ENCODE measurements around the gene HABP4.

The HABP4 gene

GRCh38 chr9:96436456-96437126 is 13.4 kb upstream of the HABP4 start:
- Histone ChIP-seq H3K79me2 (ENCODE audit: insufficient read depth, low read length) (no peaks in the 10 kb centered on the region), H3F3A (ENCODE audit: insufficient read depth, low read length) (no peaks in the 10 kb centered on the region), H3K4me3 (ENCODE audit: low read depth, low read length, poor library complexity, severe bottlenecking) (no peak overlapping the region), H3K9me3 (ENCODE audit: low read length) (0 out of 2 replicates have a peak, but pooled peaks cover 1% of the 10 kb centered on the region), H3K36me3 (ENCODE audit: insufficient read depth, low read length) (no peaks in the 10 kb centered on the region), H3K4me2 (ENCODE audit: low read length) (no peak overlapping the region), H3K27me3 (ENCODE audit: insufficient read depth, low read length) (no peaks in the 10 kb centered on the region), H3K4me1 (ENCODE audit: insufficient read depth, low read length, severe bottlenecking) (no peaks in the 10 kb centered on the region), H3K27ac (ENCODE audit: low read depth, low read length, poor library complexity, severe bottlenecking) (no peak overlapping the region), H3K9ac (ENCODE audit: low read length) (no peak overlapping the region), H3K9me2 (ENCODE audit: low read depth, low read length) (no peaks in the 10 kb centered on the region), H4K20me1 (ENCODE audit: insufficient read depth, low read length) (no peaks in the 10 kb centered on the region), H2AFZ (ENCODE audit: low read length) (no peak overlapping the region)
- TF ChIP-seq EZH2 (IDR thresholded peaks at IDR 0.05; ENCODE audit: borderline replicate concordance, low read length) = no peak
- TF ChIP-seq CTCF (IDR thresholded peaks at IDR 0.05; ENCODE audit: low read length) = no peak

GRCh38 chr9:96437454-96437853 is 12.5 kb upstream of the HABP4 start:
- Histone ChIP-seq H3F3A (ENCODE audit: insufficient read depth, low read length) (no peaks in the 10 kb centered on the region), H3K4me1 (ENCODE audit: insufficient read depth, low read length, severe bottlenecking) (no peaks in the 10 kb centered on the region), H3K36me3 (ENCODE audit: insufficient read depth, low read length) (no peaks in the 10 kb centered on the region), H3K9me2 (ENCODE audit: low read depth, low read length) (no peaks in the 10 kb centered on the region), H3K4me3 (ENCODE audit: low read depth, low read length, poor library complexity, severe bottlenecking) (no peak overlapping the region), H3K9me3 (ENCODE audit: low read length) (0 out of 2 replicates have a peak, but pooled peaks cover 2% of the 10 kb centered on the region), H4K20me1 (ENCODE audit: insufficient read depth, low read length) (no peaks in the 10 kb centered on the region), H3K9ac (ENCODE audit: low read length) (no peak overlapping the region), H3K4me2 (ENCODE audit: low read length) (no peak overlapping the region), H3K27me3 (ENCODE audit: insufficient read depth, low read length) (no peaks in the 10 kb centered on the region), H3K79me2 (ENCODE audit: insufficient read depth, low read length) (no peaks in the 10 kb centered on the region), H2AFZ (ENCODE audit: low read length) (no peak overlapping the region), H3K27ac (ENCODE audit: low read depth, low read length, poor library complexity, severe bottlenecking) (no peak overlapping the region)
- no peak for TF ChIP-seq CTCF (IDR thresholded peaks at IDR 0.05; ENCODE audit: low read length)
- no peak for TF ChIP-seq EZH2 (IDR thresholded peaks at IDR 0.05; ENCODE audit: borderline replicate concordance, low read length)

GRCh38 chr9:96440671-96441199 is 9.2 kb upstream of the HABP4 start:
- Histone ChIP-seq H4K20me1 (ENCODE audit: insufficient read depth, low read length) (no peaks in the 10 kb centered on the region), H3K27me3 (ENCODE audit: insufficient read depth, low read length) (no peaks in the 10 kb centered on the region), H3F3A (ENCODE audit: insufficient read depth, low read length) (no peaks in the 10 kb centered on the region), H3K4me2 (ENCODE audit: low read length) (no peak overlapping the region), H3K9me3 (ENCODE audit: low read length) (0 out of 2 replicates have a peak, but pooled peaks cover 2% of the 10 kb centered on the region), H3K27ac (ENCODE audit: low read depth, low read length, poor library complexity, severe bottlenecking) (no peak overlapping the region), H3K9me2 (ENCODE audit: low read depth, low read length) (no peaks in the 10 kb centered on the region), H3K79me2 (ENCODE audit: insufficient read depth, low read length) (no peaks in the 10 kb centered on the region), H3K4me1 (ENCODE audit: insufficient read depth, low read length, severe bottlenecking) (no peaks in the 10 kb centered on the region), H3K36me3 (ENCODE audit: insufficient read depth, low read length) (no peaks in the 10 kb centered on the region), H2AFZ (ENCODE audit: low read length) (no peak overlapping the region), H3K9ac (ENCODE audit: low read length) (no peak overlapping the region), H3K4me3 (ENCODE audit: low read depth, low read length, poor library complexity, severe bottlenecking) (no peak overlapping the region)
- TF ChIP-seq EZH2 (IDR thresholded peaks at IDR 0.05; ENCODE audit: borderline replicate concordance, low read length) (no peak), CTCF (IDR thresholded peaks at IDR 0.05; ENCODE audit: low read length) (no peak)
